ENCODE results near the gene MAST3.

Gene MAST3

GRCh38 chr19:18117364-18117691, 19.8 kb downstream of the MAST3 start:
- no peak for DNase-seq
- Histone ChIP-seq H4K8ac (ENCODE audit: low read length) (peak overlapping the region; percentile 47), H3K4ac (ENCODE audit: low read depth in 1 of 2, low read length in 2 of 2) (no peak overlapping the region), H4K91ac (ENCODE audit: low read length) (no peak overlapping the region), H3K4me2 (ENCODE audit: low read length, poor library complexity, severe bottlenecking) (peak overlapping the region; percentile 66), H3K27ac (ENCODE audit: low read length, poor library complexity, severe bottlenecking) (no peak overlapping the region), H2AK5ac (ENCODE audit: low read length, severe bottlenecking) (no peak overlapping the region), H2AFZ (ENCODE audit: low read depth, low read length) (peak overlapping the region; percentile 58), H2BK120ac (ENCODE audit: low read depth, low read length) (no peak overlapping the region), H3K27me3 (ENCODE audit: control insufficient read depth in 1 of 2, insufficient read depth in 1 of 2, low read length in 2 of 2) (no peaks in the 10 kb centered on the region), H3K36me3 (ENCODE audit: control insufficient read depth in 1 of 2, insufficient read depth in 2 of 2, low read depth in 1 of 2, low read length in 2 of 2) (peaks cover 3 to 34% of the 10 kb centered on the region in 2 experiments), H3K79me1 (replicated peaks; ENCODE audit: low read length, poor library complexity, severe bottlenecking) (peaks cover 22% of the 10 kb centered on the region), H3K4me3 (ENCODE audit: insufficient read depth in 1 of 2, low read depth in 1 of 2, low read length in 2 of 2) (peak overlapping the region; percentile 50 to 78), H2BK12ac (ENCODE audit: low read length in 2 of 2) (peak overlapping the region in 1 of 2 experiments; percentile 3), H3K18ac (ENCODE audit: low read depth in 1 of 2, low read length in 2 of 2) (peak overlapping the region in 1 of 2 experiments; percentile 61), H2BK15ac (ENCODE audit: low read depth, poor library complexity, severe bottlenecking) (no peak overlapping the region), H3K9me3 (ENCODE audit: control insufficient read depth, low read length) (no peaks in the 10 kb centered on the region), H3K4me1 (ENCODE audit: control insufficient read depth, insufficient read depth, low read depth, low read length) (peaks cover 12% of the 10 kb centered on the region), H3K9ac (ENCODE audit: low read length) (peak overlapping the region; percentile 83), H2BK5ac (ENCODE audit: low read depth, low read length, poor library complexity, severe bottlenecking) (no peak overlapping the region), H3K23ac (ENCODE audit: low read length in 2 of 2) (no peak overlapping the region), H3K14ac (ENCODE audit: low read length in 2 of 2) (no peak overlapping the region)
- 79% methylated on average over 7 of the region's 11 CpGs for WGBS

DNA sequence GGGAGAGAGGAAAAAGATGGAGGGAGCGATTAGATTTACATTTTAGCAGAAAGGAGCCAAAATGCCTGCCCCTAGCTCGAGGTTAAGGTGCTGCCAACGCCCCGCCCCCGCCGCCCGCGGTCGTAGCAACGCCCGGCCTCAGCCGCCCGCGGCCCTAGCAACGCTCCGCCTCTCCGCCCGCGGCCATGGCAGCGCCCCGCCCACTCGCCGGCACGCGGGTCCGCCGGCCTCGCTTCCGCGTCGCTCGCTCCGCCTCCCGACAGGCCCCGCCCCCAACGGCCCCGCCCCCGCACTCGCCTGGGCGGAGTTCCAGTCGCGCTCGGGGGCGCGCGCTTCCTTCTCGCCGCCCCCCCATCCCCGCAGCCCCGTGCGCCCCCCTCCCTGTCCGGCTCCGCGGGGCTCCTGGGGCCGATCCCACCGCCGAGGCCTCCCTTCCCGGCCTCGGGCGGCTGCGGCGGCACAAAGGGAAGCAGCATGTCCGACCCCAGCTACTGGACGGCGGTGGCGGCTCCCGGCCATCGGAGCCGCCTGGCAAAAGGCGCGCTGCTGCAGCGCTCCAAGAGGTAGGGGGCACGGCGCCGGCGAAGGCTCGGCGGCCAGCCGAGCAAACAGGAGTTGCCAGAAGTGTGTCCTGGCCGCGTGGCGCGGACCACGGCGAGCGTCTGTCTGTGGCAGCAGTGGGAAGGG, 20.3 kb downstream of the MAST3 start:
- under 1% methylated on average over 49 of the region's 86 CpGs for WGBS
- H4K8ac ChIP-seq (ENCODE audit: low read length), result peak overlapping the region; percentile 78
- peak; percentile 80 for DNase-seq

GRCh38 chr19:18118420-18119012, 20.9 kb downstream of the MAST3 start:
- Histone ChIP-seq H3K4me2 (ENCODE audit: low read length, poor library complexity, severe bottlenecking) (peak overlapping the region; percentile 98), H2AK5ac (ENCODE audit: low read length, severe bottlenecking) (peak overlapping the region; percentile 21), H2BK12ac (ENCODE audit: low read length in 2 of 2) (peak overlapping the region in 1 of 2 experiments; percentile 56), H3K4me3 (ENCODE audit: insufficient read depth in 1 of 2, low read depth in 1 of 2, low read length in 2 of 2) (peak overlapping the region; percentile 81 to 87), H3K4ac (ENCODE audit: low read depth in 1 of 2, low read length in 2 of 2) (peak overlapping the region in 1 of 2 experiments; percentile 42), H4K8ac (ENCODE audit: low read length) (peak overlapping the region; percentile 78), H3K9ac (ENCODE audit: low read length) (peak overlapping the region; percentile 87), H2BK120ac (ENCODE audit: low read depth, low read length) (peak overlapping the region; percentile 58), H3K79me1 (replicated peaks; ENCODE audit: low read length, poor library complexity, severe bottlenecking) (peaks cover 22% of the 10 kb centered on the region), H3K36me3 (ENCODE audit: control insufficient read depth in 1 of 2, insufficient read depth in 2 of 2, low read depth in 1 of 2, low read length in 2 of 2) (peaks cover 11 to 46% of the 10 kb centered on the region in 2 experiments), H3K27me3 (ENCODE audit: control insufficient read depth in 1 of 2, insufficient read depth in 1 of 2, low read length in 2 of 2) (no peaks in the 10 kb centered on the region), H4K91ac (ENCODE audit: low read length) (peak overlapping the region; percentile 22), H3K27ac (ENCODE audit: low read length, poor library complexity, severe bottlenecking) (no peak overlapping the region), H3K14ac (ENCODE audit: low read length in 2 of 2) (peak overlapping the region in 1 of 2 experiments; percentile 97), H3K4me1 (ENCODE audit: control insufficient read depth, insufficient read depth, low read depth, low read length) (peaks cover 12% of the 10 kb centered on the region), H3K18ac (ENCODE audit: low read depth in 1 of 2, low read length in 2 of 2) (peak overlapping the region; percentile 55 to 82), H3K23ac (ENCODE audit: low read length in 2 of 2) (peak overlapping the region in 1 of 2 experiments; percentile 90), H2BK15ac (ENCODE audit: low read depth, poor library complexity, severe bottlenecking) (no peak overlapping the region), H3K9me3 (ENCODE audit: control insufficient read depth, low read length) (no peaks in the 10 kb centered on the region), H2BK5ac (ENCODE audit: low read depth, low read length, poor library complexity, severe bottlenecking) (no peak overlapping the region), H2AFZ (ENCODE audit: low read depth, low read length) (peak overlapping the region; percentile 77)
- no peak for DNase-seq
- 47% methylated on average over 14 of the region's 14 CpGs for WGBS

More for the DNA sequence above, 20.3 kb downstream of the MAST3 start:
- Histone ChIP-seq H3K27me3 (ENCODE audit: control insufficient read depth in 1 of 2, insufficient read depth in 1 of 2, low read length in 2 of 2) (no peaks in the 10 kb centered on the region), H2BK120ac (ENCODE audit: low read depth, low read length) (peak overlapping the region; percentile 58), H2BK12ac (ENCODE audit: low read length in 2 of 2) (peak overlapping the region in 1 of 2 experiments; percentile 56), H3K27ac (ENCODE audit: low read length, poor library complexity, severe bottlenecking) (no peak overlapping the region), H3K18ac (ENCODE audit: low read depth in 1 of 2, low read length in 2 of 2) (peak overlapping the region; percentile 55 to 82), H3K4ac (ENCODE audit: low read depth in 1 of 2, low read length in 2 of 2) (peak overlapping the region in 1 of 2 experiments; percentile 42), H2BK15ac (ENCODE audit: low read depth, poor library complexity, severe bottlenecking) (no peak overlapping the region), H3K14ac (ENCODE audit: low read length in 2 of 2) (peak overlapping the region in 1 of 2 experiments; percentile 97), H3K4me3 (ENCODE audit: insufficient read depth in 1 of 2, low read depth in 1 of 2, low read length in 2 of 2) (peak overlapping the region; percentile 81 to 87), H3K4me1 (ENCODE audit: control insufficient read depth, insufficient read depth, low read depth, low read length) (peaks cover 12% of the 10 kb centered on the region), H3K9me3 (ENCODE audit: control insufficient read depth, low read length) (no peaks in the 10 kb centered on the region), H3K4me2 (ENCODE audit: low read length, poor library complexity, severe bottlenecking) (peak overlapping the region; percentile 98), H2AK5ac (ENCODE audit: low read length, severe bottlenecking) (no peak overlapping the region), H4K91ac (ENCODE audit: low read length) (peak overlapping the region; percentile 22), H3K36me3 (ENCODE audit: control insufficient read depth in 1 of 2, insufficient read depth in 2 of 2, low read depth in 1 of 2, low read length in 2 of 2) (peaks cover 8 to 39% of the 10 kb centered on the region in 2 experiments), H3K9ac (ENCODE audit: low read length) (peak overlapping the region; percentile 87), H3K79me1 (replicated peaks; ENCODE audit: low read length, poor library complexity, severe bottlenecking) (peaks cover 22% of the 10 kb centered on the region), H2BK5ac (ENCODE audit: low read depth, low read length, poor library complexity, severe bottlenecking) (peak overlapping the region; percentile 47), H3K23ac (ENCODE audit: low read length in 2 of 2) (peak overlapping the region in 1 of 2 experiments; percentile 90), H2AFZ (ENCODE audit: low read depth, low read length) (peak overlapping the region; percentile 77)

GRCh38 chr19:18119013-18119716, 21.6 kb downstream of the MAST3 start:
- H3K4me3 ChIP-seq (ENCODE audit: insufficient read depth in 1 of 2, low read depth in 1 of 2, low read length in 2 of 2), result peak overlapping the region in 1 of 2 experiments; percentile 87

More at GRCh38 chr19:18119013-18119716, 21.6 kb downstream of the MAST3 start:
- H3K14ac ChIP-seq (ENCODE audit: low read length in 2 of 2), result no peak overlapping the region
- no peak for DNase-seq
- H3K79me1 ChIP-seq (replicated peaks; ENCODE audit: low read length, poor library complexity, severe bottlenecking), result peaks cover 22% of the 10 kb centered on the region
- H3K4me2 ChIP-seq (ENCODE audit: low read length, poor library complexity, severe bottlenecking), result no peak overlapping the region
- H3K27ac ChIP-seq (ENCODE audit: low read length, poor library complexity, severe bottlenecking), result no peak overlapping the region
- H2AFZ ChIP-seq (ENCODE audit: low read depth, low read length), result no peak overlapping the region
- no peak overlapping the region for H2BK120ac ChIP-seq (ENCODE audit: low read depth, low read length)
- H4K91ac ChIP-seq (ENCODE audit: low read length), result no peak overlapping the region
- H3K4me1 ChIP-seq (ENCODE audit: control insufficient read depth, insufficient read depth, low read depth, low read length), result peaks cover 12% of the 10 kb centered on the region
- H3K27me3 ChIP-seq (ENCODE audit: control insufficient read depth in 1 of 2, insufficient read depth in 1 of 2, low read length in 2 of 2), result no peaks in the 10 kb centered on the region
- WGBS, result 84% methylated on average over 13 of the region's 13 CpGs
- H4K8ac ChIP-seq (ENCODE audit: low read length), result no peak overlapping the region
- no peak overlapping the region for H2AK5ac ChIP-seq (ENCODE audit: low read length, severe bottlenecking)
- H3K9ac ChIP-seq (ENCODE audit: low read length), result peak overlapping the region; percentile 87
- H3K23ac ChIP-seq (ENCODE audit: low read length in 2 of 2), result no peak overlapping the region
- no peak overlapping the region for H3K4ac ChIP-seq (ENCODE audit: low read depth in 1 of 2, low read length in 2 of 2)
- no peak overlapping the region for H3K18ac ChIP-seq (ENCODE audit: low read depth in 1 of 2, low read length in 2 of 2)
- H2BK15ac ChIP-seq (ENCODE audit: low read depth, poor library complexity, severe bottlenecking), result no peak overlapping the region
- H2BK5ac ChIP-seq (ENCODE audit: low read depth, low read length, poor library complexity, severe bottlenecking), result no peak overlapping the region
- H3K9me3 ChIP-seq (ENCODE audit: control insufficient read depth, low read length), result no peaks in the 10 kb centered on the region
- H2BK12ac ChIP-seq (ENCODE audit: low read length in 2 of 2), result no peak overlapping the region
- H3K36me3 ChIP-seq (ENCODE audit: control insufficient read depth in 1 of 2, insufficient read depth in 2 of 2, low read depth in 1 of 2, low read length in 2 of 2), result peaks cover 12 to 49% of the 10 kb centered on the region in 2 experiments

Measured in mesenchymal stem cell (in vitro differentiated cells and primary cell).